ENCODE results near the gene BBS7.

Gene BBS7

GRCh38 chr4:121785479-121785878, 84.8 kb downstream of the BBS7 start:
- no peak for TF ChIP-seq CTCF (IDR thresholded peaks at IDR 0.05; ENCODE audit: extremely low read depth, missing control alignments)
- DNase-seq (ENCODE audit: low spot score), result no peak

DNA sequence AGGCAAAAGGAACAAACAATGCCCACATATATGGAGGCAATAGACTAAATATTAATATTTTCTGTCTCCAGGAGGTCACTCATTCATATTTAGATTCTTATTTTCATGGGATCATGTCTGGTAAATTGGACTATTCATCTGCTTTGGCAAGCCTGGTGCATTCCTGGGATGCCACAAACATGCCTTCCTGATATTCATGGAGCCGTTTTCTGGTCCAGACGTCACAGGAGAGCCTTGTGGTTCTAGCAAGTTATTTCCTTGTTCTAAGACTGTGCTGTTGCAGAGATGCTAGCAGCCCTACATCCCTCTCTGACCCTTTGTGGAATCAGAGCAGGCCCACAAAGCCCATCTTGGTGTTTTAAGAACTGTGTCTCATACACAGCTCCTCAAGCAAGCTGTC, 85.3 kb downstream of the BBS7 start:
- no peak for DNase-seq (ENCODE audit: low spot score)
- no peak for TF ChIP-seq CTCF (IDR thresholded peaks at IDR 0.05; ENCODE audit: extremely low read depth, missing control alignments)

DNA sequence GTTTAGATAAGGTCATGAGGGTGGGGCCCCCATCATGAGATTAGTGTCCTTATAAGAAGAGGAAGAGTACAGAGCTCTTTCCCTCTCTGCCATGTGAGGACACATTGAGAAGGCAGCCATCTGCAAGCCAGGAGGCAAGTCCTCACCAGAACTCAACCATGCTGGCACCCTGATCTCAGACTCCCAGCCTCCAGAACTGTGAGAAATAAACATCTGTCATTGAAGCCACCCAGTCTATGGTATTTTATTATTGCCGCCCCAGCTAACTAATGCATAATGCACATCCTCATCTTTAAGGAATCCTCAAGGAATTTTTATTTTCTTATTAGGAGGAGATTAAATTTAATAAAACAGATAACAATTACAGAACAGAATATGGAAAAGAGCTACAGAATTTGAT, 85.9 kb downstream of the BBS7 start:
- TF ChIP-seq CTCF (IDR thresholded peaks at IDR 0.05; ENCODE audit: extremely low read depth, missing control alignments), result no peak

GRCh38 chr4:121783210-121783609, 87.1 kb downstream of the BBS7 start:
- no peak for DNase-seq (ENCODE audit: low spot score)
- no peak for TF ChIP-seq CTCF (IDR thresholded peaks at IDR 0.05; ENCODE audit: extremely low read depth, missing control alignments)

More for the DNA sequence above, 85.9 kb downstream of the BBS7 start:
- no peak for DNase-seq (ENCODE audit: low spot score)

- no peak for TF ChIP-seq CTCF (IDR thresholded peaks at IDR 0.05; ENCODE audit: extremely low read depth, missing control alignments)
- DNase-seq (ENCODE audit: low spot score), result no peak
Observed at GRCh38 chr4:121778991-121779628, 91.2 kb downstream of the BBS7 start.

DNA sequence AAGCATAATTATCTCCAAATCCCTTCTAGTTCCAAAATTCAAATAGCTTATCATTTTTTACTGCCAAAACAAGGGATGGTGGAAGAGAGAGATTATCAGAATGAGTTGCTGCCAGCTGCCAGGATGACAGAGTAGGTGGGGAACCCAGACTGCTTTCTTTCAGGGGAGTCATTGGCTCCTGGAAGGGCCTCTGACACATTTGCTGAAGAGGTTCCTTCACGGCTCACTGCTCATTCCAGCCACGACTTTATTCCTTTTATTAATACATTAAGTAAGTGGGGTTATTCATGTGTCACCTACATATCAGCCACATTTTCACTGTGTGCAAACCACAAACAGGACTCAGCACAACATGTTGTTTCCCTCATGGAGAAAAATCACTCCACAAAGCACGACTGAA, 92.6 kb downstream of the BBS7 start:
- no peak for DNase-seq (ENCODE audit: low spot score)
- TF ChIP-seq CTCF (IDR thresholded peaks at IDR 0.05; ENCODE audit: extremely low read depth, missing control alignments), result no peak

DNA sequence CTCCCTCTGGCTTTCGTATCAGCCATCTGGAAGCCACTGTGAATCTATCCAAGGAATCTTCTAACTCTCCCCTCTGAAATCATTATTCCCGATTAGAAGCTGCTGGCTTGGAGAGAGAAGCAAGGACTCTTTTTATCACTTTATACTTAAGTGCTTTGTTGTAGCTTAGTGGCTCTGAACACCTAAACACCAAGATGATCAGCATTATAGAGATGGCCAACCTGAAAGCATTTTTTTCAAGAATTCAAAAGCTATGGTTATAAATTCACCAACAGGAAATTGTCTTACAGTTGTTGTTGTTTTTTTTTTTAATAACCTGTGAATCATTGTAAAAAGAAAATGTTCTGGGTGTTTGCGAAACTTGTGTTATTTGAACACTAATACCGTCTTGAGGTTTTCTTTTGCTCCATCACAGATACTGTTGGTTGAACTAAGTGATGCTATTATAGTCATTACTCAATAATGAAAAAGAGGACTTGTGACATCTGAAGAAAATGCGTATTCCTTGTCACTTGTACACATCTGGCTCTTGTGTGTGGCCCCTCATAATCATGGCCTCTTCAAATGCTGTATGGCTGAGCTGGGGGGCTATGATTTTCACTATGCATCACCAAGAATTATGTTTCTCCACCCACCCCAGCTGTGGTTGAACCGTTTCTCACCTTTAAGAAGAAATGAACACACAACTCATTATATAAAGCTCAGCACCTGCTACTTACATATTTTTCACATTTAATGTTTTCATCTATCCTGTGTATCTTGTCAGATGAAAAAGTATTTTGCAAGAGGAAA, 93.5 kb downstream of the BBS7 start:
- TF ChIP-seq CTCF (IDR thresholded peaks at IDR 0.05; ENCODE audit: extremely low read depth, missing control alignments), result no peak
- no peak for DNase-seq (ENCODE audit: low spot score)

Measured in GM20000 (cell line).